Right kidney (tissue), 1 donor: ENCODE results near the gene DAB1.
"Not testable (repeated sequence)": the region's sequence is repeated elsewhere in the genome, so short reads cannot be mapped to it uniquely, and the experiment has no call there.

ENCODE experiments used
- DNase-seq: peaks from one replicate; pipeline ENCODE4 v3.0.0-alpha.2; 2016

DAB1 gene

GRCh38 chr1:57117753-57118152, 306.1 kb downstream of the DAB1 start:
- DNase-seq, result no peak

- no peak for DNase-seq
Measured at GRCh38 chr1:57116871-57117270, 307.0 kb downstream of the DAB1 start.

DNA sequence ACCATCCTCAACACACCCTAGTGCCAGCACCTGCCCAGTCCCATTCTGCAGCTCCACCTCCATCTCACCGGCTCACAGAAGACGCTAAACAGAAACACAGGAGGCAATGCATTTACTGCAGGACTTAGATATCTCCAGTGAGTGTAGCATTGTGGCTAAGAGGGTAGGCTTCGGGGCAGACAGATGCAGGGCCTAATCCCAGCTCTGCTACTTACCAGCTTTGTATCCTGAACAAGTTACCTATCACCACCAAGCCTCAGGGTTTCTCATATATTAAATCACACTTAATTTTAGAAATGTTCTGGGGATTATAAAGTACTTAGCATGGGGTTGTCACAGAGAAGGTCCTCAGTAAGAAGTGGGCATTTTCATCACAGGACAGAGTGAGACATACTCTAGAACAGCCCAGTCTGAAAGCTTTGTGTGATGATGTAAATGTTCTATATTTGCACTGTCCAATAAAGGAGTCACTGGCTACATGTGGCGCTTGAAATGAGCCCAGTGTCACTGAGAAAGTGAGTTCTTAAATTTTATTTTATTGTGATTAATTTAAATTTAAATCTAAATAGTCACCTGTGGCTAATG, 308.7 kb downstream of the DAB1 start:
- no peak for DNase-seq

GRCh38 chr1:57112148-57112547, 311.7 kb downstream of the DAB1 start:
- no peak for DNase-seq

GRCh38 chr1:57111175-57111574, 312.7 kb downstream of the DAB1 start:
- DNase-seq, result no peak

- no peak for DNase-seq
Measured at GRCh38 chr1:57109883-57110282, 314.0 kb downstream of the DAB1 start.

GRCh38 chr1:57109247-57109646, 314.6 kb downstream of the DAB1 start:
- no peak for DNase-seq

DNA sequence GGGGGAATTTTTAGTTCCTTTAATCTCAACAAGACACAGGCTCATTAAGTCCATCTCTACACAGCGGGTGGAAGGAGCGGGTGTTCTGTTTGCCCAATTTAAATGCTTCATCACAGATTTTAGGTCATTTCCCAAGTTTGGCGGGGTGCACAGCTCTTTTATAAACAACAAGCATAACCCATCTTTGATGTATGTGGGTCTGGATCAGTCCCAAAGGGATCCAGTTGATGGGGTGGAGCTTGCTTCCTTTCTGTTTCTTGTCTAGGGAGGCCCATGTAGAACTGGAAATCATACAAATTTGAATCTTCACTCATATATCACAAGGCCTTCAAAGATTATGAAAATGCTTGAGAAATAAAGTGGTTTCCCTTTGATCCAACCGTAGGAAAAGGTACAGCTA, 317.6 kb downstream of the DAB1 start:
- no peak for DNase-seq

DNA sequence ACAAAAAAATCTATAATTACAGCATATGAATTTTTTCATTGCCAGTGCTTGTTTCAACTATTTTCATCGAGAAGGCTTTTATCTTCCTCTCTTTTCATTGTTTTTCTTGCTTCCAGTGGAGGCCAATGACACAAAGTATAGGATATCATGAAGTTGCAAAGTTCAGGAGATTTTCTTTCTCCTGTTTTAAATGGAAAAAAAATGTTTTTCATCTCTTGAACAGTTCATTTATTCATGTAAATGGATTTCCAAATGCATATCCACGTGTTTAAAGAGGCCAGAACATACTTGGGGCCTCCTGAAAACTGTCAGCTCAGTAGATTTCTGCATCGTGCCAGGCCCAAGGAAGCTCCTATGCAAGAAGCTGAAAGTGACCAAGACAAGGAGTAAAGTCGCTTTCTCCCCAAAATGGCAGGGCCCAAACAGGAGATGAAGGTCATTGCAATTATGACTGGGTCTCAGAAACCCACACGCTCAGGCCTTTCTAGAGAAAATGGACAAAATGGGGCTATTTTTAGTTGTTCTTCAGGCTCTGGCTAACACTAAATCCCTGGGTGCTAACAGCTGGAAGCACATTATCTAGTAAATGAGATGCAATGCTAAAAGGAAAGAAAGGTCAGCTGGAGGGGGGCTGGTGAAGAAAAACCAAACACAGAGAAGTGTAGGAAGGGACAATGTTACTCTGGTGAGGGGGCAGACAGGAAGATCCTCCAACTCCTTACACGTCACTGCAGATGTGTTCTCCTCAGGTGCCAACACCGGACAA, 321.1 kb downstream of the DAB1 start:
- no peak for DNase-seq

- DNase-seq, result no peak
Measured at GRCh38 chr1:57101209-57101608, 322.7 kb downstream of the DAB1 start.

GRCh38 chr1:57094749-57095148, 329.1 kb downstream of the DAB1 start:
- DNase-seq, result no peak

GRCh38 chr1:57093122-57093521, 330.7 kb downstream of the DAB1 start:
- DNase-seq, result no peak

GRCh38 chr1:57091642-57092041, 332.2 kb downstream of the DAB1 start:
- DNase-seq, result no peak

GRCh38 chr1:57089855-57090254, 334.0 kb downstream of the DAB1 start:
- no peak for DNase-seq

DNA sequence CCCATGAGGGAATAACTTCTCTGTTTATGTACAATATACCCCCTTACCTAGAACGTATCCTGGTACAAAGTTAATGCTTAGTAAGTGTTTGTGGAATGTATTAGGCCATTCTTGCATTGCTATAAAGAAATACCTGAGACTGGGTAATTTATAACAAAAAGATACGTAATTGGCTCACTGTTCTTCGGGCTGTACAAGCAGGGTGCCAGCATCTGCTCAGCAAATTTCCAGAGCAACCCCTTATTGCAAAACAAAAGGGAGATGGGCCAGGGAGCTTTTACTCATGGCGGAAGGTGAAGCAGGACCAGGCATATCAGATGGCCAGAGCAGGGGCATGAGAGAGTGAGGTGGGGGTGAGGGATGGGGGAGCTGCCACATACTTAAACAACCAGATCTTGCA, 334.6 kb downstream of the DAB1 start:
- no peak for DNase-seq

DNA sequence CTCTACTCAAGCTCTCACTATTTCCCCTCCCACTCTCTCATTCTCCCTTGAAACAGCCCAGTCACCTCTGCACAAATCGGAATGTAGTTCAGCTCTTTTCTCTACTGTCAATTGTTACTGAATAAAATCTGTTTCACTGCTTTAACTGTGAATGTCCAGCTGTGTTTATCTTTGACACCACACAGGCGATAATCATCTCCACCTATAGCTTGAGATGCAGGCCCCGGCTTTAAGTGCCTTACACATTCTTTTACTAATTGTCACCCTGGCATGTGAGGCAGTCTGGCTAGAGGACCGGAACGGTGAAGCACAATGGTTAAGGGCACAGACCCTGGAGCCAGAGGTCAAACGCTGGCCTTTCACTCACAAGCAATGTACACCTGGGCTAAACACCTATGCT, 335.2 kb downstream of the DAB1 start:
- no peak for DNase-seq

GRCh38 chr1:57087660-57088059, 336.2 kb downstream of the DAB1 start:
- not testable (repeated sequence) for DNase-seq

DNA sequence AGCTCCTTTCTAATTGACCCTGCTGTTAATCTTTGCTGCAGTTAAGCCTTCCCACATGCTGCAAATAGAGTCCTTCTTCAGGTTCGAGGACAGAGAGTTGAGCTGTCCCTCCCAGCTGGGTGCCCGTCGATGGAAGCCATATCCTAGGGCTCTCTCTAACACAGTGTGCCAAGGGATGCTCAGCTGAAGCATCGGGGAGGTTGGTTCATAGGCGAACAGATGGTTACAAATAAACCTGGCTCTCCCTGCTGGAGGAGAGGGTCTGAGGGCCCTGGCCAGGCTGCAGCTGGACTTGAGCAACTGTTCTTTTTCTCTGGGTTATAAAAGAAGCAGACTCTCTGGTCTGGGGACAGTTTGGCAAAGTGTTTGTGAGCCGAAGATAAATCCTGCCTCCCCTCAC, 337.7 kb downstream of the DAB1 start:
- no peak for DNase-seq

- DNase-seq, result no peak
Measured at GRCh38 chr1:57084701-57085100, 339.2 kb downstream of the DAB1 start.

DNA sequence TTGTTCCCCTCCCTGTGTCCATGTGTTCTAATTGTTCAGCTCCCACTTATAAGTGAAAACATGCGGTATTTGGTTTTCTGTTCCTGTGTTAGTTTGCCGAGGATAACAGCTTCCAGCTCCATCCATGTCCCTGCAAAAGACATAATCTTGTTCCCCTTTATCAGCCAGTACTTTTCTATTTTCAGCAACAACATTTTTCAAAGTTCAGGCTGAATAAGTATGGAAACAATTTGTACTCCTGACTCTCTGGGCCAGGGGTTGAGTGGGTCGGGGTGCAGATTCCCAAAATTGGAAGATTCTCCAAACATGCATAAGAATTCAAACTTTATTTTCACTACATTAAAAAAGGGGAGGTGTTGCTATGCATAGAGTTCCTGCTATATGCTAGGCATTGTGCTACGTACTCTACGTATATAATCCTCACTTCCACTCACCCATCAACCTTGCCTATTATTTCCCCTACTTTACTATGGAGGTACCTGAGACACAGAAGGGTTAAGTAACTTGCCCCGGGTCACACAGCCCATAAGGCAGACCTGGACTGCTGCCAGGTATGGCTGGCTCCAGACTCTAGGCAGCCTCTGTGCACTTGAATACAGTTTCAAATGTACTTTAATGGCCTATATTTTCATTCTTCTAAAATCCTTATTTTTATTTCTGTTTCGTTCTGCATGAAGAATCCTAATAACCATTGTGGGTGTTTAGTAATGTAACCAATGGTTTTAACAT, 341.0 kb downstream of the DAB1 start:
- no peak for DNase-seq

- DNase-seq, result no peak
Measured at GRCh38 chr1:57079454-57080157, 344.3 kb downstream of the DAB1 start.

- DNase-seq, result no peak
Measured at GRCh38 chr1:57072401-57073110, 351.3 kb downstream of the DAB1 start.
